Stimulated activated CD8-positive, alpha-beta memory T cell treated with anti-CD3 and anti-CD28 coated beads, Interleukin-2, amount 100 ng/mL, for 48 hours (primary cell): ENCODE results near the gene WDR46.
"Not testable (repeated sequence)": the region's sequence is repeated elsewhere in the genome, so short reads cannot be mapped to it uniquely, and the experiment has no call there.

Experiments used
- DNase-seq, 2 donors: peaks; one replicate each; pipeline ENCODE4 v3.0.0-alpha.2; 2020; ENCODE audit warnings: low read depth in 2 of 2

Gene WDR46

GRCh38 chr6:33271117-33271467 lies 17.9 kb downstream of the WDR46 start:
- DNase-seq = no peak

DNA sequence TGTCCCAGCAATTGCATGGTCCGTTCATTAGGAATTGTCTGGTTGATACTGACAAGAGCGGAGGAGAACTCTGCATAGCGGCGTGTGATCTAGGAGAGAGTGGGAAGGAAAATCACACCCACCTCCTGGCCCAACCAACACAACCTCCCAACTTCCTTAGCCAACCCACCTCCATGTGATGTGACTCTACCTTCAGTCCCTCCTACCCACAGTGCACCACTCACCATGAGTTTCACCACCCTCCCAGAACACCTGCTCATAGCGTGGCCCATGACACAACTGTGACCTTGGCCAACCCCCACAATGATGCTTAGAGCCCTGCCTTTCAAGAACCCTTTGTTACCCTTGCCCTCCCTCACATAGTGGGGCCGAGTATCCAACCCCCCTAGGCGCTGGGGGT lies 25.0 kb downstream of the WDR46 start:
- no peak for DNase-seq

GRCh38 chr6:33262490-33262889 lies 26.5 kb downstream of the WDR46 start:
- DNase-seq = not testable (repeated sequence)

DNA sequence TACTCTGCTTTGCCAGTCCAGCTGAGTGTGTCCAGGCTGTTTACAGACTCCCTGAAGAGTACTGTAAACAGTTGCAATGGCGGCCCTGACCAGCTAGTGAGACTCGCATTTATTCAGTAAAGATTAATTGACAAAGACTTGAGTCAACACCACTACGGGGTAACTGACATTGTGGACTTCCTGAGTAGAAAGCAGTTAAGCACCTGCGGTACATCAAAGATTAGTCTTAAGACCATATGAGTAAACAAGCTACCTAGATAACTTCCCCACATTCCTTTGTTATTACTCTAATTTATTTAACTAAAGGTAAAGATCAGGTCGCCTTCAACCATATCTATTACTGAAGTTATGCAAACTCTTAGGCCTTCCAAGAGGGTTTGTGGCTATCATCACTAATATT lies 30.0 kb downstream of the WDR46 start:
- no peak for DNase-seq

DNA sequence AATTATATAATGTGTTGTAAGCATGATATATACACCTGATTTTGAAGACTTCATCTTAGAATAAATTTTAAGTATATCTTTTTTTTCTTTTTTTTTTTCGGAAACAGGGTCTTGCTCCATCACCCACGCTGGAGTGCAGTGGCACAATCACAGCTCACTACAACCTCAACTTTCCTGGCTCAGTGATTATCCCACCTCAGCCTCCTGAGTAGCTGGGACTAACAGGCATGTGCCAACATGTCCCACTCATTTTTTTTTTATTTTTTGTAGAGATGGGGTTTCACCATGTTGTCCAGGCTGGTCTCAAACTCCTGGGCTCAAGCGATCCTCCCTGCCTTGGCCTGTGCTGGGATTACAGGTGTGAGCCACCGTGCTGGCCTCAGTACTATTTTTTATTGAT lies 34.4 kb downstream of the WDR46 start:
- no peak for DNase-seq

- DNase-seq = no peak
Observed at GRCh38 chr6:33252759-33253158, 36.3 kb downstream of the WDR46 start.

GRCh38 chr6:33251395-33252012 lies 37.5 kb downstream of the WDR46 start:
- DNase-seq = no peak

GRCh38 chr6:33250731-33251130 lies 38.3 kb downstream of the WDR46 start:
- no peak for DNase-seq

- DNase-seq = no peak
Observed at GRCh38 chr6:33249732-33250630, 39.1 kb downstream of the WDR46 start.

- DNase-seq = peak; percentile 93 to 96
Observed at GRCh38 chr6:33248932-33249731, 39.9 kb downstream of the WDR46 start.

DNA sequence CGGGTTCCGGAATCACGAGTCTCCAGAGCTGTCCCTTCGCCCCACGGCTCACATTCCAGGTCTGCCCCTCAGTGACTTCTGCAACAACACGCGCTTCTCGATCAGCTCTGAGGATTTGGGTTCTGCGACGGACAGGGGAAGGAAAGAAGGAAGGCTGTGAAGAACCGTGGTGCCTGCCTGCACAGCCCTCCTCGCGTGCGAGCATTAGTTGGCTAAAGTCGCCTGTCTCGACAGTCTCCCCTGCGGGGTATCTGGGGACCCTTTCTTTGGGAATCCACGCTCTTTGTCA lies 40.5 kb downstream of the WDR46 start:
- peak; percentile 15 to 18 for DNase-seq

DNA sequence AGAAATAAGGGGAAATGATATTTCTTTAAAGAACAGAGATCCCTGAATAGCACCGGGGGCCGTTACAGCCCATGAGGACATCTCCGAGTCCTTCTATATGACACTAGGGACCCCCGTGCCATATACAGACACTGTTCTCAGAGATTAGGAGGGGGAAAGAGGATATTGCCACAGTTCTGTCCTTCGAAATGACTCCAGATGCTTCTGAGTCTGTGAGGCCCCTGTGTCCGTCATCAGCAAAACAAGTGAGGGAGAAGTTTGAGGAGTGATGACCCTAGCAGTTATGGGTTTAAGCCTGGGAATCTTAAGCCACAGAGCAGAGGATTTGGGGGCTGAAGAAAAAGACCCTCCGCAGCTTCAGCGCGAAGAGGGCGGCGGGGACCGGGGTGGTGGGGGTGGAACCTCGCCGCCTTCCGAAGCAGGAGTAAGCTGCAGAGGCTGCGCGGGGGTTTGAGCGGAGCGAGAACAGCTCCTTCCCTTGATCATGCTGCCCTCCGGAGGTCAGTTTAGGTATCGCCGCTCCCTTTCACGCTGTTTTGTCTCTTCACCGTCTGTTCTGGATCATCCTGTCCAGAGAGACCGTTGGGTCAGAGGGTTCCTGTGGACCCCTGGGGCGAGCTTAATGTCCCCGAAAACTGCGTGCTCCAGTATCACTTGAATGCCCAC lies 40.9 kb downstream of the WDR46 start:
- peak; percentile 82 to 92 for DNase-seq

DNA sequence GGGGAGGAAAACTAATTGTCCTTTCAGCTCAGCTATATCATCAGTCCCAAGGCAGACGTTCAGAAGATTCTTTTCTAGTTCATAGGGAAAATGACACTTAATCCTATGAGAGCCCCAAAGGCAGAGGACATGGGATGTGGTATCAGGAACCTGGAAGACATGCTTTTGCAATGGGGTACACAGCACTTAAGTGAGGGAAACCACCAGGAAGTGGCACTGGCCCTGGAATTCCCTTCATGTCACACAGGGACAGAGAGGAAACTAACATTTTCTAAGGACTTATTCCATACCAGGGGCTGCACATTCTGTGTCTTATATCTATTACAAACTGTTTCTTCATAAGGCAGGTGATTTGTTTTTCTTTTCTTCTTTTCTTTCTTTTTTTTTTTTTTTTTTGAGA lies 45.6 kb downstream of the WDR46 start:
- no peak for DNase-seq

DNA sequence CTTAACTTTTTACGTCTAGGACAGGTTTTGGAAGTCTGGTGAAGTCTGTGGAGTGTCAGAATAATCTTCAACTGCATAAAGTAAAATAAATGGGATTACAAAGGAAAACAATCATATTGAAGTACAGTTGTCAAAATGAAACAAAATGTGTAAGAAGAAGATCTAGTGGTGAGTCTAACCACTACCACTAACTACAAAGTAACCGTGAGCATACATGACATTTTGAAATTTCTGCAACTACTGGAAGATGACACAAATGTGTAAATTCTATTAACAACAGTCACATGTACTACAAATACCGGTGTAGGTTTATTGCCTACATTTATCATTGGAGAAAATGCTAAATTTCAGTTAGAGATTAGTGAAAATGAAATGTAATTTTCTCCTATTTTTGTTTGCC lies 47.1 kb downstream of the WDR46 start:
- no peak for DNase-seq

- DNase-seq = no peak
Observed at GRCh38 chr6:33237741-33238140, 51.3 kb downstream of the WDR46 start.

- no peak for DNase-seq
Observed at GRCh38 chr6:33236852-33237251, 52.2 kb downstream of the WDR46 start.

GRCh38 chr6:33236328-33236727 lies 52.7 kb downstream of the WDR46 start:
- no peak for DNase-seq

DNA sequence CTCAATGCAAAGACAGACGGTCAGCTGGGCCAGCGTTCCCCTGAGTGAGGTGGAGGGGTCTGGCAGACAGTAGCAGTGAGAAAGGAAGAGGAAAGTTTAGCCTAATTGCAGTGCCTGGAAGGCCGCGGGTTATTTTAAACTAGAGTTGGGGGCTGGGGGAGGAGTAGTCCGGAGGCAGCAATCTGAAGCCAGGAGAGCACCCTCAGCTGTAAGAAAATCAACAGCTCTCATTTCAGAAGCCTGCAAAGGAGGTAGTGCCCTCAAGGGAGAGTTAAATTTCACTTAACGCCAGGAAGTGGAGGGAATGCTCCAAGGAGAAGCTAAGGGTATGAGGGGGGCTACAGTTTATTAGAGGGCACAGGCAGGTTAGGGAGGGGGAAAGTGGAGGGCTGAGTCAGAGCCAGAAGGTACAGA lies 53.8 kb downstream of the WDR46 start:
- DNase-seq = no peak
